Fibroblast of skin of back (primary cell): ENCODE data around the gene ADCY10.

ENCODE experiments used
- DNase-seq: peaks from one replicate; pipeline ENCODE4 v3.0.0-alpha.2; 2013

ADCY10 gene

DNA sequence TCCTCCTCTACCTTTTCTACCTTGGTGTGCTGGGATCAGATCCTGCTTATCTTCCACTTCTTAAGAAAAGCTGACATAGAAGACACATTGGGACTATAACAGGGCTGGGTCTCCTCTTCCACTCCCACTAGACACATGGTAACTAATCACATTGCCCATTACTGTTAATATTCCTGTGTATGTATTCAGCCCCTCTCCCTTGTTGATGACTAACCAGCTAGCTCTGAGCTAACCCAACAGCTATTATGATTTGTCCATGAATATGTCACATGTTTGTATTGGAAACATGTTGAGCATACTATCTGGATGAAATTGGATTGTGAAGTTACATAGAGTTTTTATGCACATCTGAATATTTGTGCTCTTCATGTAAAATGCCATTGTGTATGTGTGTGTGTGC, 139.2 kb downstream of the ADCY10 start:
- DNase-seq: peak; percentile 57

DNA sequence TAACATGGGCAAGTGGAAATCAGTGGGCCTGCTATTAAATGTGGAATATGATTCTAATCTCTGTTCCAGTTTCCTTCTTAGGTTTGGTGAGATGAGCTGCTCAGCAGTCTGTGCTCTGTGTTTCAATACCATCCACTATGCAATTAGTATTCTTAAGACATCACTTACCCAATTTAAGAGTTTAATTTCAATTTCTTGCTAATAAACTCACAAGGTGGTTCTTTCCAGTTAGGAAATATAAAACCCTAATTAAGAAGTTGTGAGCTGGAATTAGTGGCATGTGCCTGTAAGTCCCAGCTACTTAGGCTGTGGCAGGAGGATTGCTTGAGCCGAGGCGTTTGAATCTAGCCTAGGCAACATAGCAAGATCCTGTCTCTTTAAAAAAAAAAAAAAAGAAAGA, 140.4 kb downstream of the ADCY10 start:
- DNase-seq: no peak

DNA sequence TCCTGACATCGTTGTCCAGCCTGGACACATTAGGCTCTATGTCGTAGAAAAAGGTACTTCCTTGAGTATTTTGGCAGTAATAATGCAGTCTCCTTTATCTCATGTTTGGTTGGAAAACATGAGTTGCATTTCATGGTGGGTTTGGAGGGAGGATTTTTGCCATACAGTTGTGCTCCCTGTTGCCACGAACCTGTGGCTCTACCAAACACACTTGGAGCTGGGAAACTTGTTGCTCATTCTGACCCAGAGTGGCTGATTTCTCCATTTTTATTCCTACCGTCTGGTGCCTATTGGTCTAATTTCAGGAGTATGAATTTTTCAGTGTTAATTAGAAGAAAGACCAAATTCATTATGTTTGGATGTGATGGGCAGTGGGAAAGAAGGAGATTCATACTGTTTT, 141.5 kb downstream of the ADCY10 start:
- DNase-seq: no peak

DNA sequence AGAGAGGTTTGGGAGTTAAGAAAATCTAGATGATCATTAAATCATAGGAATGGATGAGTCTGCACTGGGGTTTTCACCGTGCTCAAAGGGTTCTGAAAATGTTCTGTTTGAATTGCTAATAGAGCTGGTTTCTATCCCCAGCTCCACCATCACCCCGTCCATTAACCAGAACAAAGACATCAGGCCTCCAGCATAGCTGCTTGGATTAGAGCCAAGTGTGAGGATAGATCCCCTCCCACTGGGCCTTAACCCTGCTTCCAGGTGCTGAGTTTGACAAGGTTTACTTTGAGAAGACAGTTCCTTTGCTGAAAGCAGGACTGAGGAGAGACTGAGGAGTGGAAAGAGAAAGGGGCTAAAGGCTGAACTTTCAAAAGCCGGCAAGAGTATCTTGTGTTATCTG, 143.8 kb downstream of the ADCY10 start:
- DNase-seq: no peak

DNA sequence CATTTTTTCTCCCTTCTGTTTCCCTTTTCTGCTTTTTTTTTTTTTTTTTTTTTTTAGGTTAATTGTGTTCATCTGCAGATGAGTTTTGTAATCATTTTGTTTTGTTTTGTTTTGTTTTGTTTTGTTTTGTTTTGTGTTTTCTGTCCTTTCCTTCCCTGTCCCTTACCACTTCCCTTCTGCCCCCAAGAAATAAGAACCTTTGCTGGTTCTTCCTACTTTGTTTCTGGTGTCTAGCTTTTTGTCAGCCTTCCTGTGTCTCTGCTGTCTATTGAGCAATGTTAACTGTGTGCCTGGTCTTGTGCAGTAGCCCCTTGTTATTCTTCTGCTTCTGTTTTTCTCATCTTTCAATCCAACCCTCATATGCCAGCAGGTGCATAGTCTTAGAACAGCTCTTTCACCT, 146.2 kb downstream of the ADCY10 start:
- no peak for DNase-seq

DNA sequence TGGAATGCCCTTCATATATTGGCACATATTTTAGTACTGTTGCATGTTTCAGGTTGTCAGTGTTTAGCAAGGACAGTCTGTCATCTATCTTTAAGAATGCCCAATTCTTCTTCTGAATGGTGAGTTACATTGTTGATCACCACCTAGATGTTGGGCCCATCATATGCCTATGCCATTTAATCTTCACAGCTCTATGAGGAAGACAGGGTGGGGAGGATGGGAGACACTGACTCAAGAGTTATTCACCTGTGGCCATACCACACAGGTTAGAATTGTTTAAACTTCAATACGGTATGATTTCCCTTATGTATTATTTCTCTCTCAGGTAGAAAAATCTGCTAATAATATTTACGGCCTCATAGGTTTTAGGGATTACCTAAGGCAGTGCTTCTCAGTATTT, 147.4 kb downstream of the ADCY10 start:
- DNase-seq: no peak

DNA sequence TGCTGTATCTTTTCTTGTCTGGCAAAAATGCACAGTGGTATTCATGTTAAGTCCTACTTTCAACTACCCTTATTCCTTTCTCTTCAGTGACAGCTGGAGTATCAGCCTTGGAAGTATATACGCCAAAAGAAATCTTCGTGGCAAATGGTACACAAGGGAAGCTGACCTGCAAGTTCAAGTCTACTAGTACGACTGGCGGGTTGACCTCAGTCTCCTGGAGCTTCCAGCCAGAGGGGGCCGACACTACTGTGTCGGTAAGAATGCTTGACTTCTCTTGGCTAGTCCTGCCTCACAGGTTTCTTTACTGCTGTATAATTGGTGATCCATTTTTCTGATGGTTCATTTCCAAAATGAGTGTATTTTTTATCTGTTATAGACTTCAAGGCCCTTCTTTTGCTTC, 148.4 kb downstream of the ADCY10 start:
- no peak for DNase-seq

DNA sequence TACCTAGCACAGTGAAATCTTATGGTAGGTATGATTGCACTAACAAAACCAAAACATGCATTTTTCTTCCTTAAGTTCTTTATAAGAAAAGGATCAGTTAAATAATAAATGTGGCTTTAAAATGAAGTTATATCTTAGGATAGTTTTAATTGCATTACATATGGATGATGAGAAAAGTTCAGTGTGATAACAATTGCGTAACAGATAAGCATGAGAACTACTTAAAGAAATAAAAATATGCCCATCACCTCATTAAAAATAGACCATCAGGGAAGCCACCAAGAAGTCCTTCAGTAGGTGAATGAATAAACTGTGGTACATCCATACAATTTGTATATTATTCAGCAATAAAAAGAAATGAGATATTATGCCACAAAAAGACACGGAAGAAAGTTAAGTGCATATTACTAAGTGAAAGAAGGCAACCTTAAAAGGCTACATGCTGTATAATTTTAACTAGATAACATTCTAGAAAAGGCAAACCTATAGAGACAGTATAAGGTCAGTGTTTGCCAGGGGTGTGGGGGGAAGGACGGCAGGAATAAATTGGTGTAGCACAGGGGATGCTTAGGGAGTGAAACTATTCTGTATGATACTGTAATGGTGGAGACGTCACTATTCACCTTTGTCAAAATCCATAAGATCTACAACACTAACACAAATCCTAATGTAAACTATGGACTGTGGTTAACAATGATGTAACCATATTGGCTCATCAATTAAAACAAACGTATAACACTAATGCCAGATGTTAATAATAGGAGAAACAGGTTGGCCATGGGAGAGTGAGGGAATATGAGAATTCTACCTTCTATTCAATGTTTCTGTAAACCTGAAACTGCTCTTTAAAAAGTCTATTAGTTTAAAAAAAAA, 149.2 kb downstream of the ADCY10 start:
- no peak for DNase-seq

DNA sequence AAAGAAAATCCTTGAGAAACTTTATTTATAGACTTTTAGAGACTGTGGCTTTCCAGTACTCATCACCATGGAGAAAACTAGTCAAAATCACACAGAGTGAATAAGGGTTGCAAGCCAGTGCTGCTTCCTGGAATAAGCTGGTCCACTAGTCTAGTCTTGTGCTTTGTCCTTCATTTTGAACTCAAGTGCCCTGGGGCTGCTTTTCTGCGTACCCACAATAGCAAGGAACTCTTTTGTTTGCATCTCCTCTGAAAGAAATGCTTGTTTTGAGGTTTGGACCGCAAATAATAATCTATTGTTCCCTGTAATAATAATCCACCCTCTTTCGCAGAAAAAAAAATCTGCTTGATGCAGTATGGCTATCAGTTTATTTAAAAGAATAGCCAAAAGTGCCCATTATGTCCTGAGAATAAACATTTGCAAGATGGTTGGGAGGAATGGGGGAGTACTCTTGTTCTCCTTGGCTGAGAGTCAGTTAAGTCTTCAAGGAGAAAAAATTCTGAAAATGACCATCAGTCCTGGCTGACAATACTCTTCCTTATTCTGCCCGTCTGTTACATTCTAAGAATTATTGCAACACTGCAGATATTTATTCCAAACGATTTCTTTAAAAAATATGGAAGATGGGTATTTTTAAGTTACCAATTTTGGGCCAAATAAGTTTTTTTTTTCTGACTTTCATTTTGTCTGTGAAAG, 150.3 kb downstream of the ADCY10 start:
- DNase-seq: no peak

DNA sequence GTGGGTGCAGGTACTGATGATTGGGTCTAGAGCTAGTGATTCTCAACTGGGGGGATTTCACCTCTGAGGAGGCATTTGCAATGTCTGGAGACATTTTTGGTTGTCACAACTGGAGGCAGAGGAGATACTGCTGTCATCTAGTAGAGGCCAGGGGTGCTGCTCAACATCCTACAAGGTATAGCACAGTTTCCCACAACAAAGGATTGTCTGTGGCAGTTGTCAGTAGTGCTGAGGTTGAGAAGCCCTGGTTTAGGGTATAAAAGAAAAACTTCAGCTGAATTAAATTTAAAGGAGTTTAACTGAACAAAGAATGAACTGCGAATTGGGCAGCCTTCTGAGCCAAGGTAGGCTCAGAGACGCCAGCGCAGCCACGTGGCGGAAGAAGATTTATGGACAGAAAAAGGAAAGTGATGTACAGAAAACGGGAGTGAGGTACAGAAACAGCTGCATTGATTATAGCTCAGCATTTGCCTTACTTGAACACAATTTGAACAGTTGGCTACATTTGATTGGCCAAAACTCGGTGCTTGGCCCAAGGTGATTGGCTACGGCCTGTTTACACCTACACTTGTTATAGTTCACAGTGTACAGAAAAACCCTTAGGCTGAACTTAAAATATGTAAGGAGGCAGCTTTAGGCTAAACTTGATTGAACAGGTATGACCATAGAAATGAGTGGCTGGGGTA, 151.7 kb downstream of the ADCY10 start:
- no peak for DNase-seq

DNA sequence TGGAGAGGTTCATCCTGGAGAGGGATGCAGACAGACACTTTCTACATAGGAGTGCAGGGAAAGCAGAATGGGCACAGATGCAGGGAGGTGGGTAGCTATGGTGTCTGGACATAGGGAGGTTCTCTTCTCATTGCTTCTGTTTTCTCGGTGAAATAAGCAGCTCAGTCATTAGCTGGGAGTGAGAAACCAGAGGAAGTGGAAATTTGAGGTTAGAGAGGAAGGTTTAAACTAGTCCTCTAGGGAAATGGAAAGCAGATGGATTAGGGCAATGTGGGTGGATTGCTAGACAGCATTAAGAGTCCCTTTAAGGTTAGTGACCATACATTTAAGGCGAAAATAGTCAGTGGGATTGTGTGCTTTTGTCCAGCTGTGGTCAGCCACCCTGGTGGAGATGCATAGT, 152.5 kb downstream of the ADCY10 start:
- DNase-seq: no peak
